ENCODE results near the gene SLC16A6.
"Not testable (repeated sequence)": the region's sequence is repeated elsewhere in the genome, so short reads cannot be mapped to it uniquely, and the experiment has no call there.

Gene SLC16A6

DNA sequence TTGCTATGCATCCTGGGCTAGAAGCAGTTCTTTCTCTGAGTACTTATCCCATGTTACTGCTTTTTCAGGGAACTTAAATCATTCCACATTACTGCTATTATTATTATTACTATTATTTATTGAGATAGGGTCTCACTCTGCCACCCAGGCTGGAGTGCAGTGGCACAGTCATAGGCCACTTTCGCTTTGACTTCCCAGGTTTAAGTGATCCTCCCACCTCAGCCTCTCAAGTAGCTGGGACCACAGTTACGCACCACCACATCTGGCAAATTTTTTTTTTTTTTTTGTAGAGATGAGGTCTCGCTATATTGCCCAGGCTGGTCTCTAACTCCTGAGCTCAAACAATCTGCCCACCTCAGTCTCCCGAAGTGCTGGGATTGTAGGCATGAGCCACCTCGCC is 71.5 kb downstream of the SLC16A6 start:
- DNase-seq (ENCODE audit: low read depth in 2 of 2): not testable (repeated sequence)
